Activated CD8-positive, alpha-beta memory T cell treated with anti-CD3 and anti-CD28 coated beads, Interleukin-2, amount 50 U/mL, for 24 hours (primary cell): Measurements from ENCODE around the gene C1QTNF7.
A peak's percentile ranks its signal among the peaks of the same experiment; 100 is the strongest.

Experiments
- DNase-seq: peaks from one replicate; pipeline ENCODE4 v3.0.0-alpha.2; 2020; ENCODE audit errors: extremely low read depth

Gene C1QTNF7, protein sequence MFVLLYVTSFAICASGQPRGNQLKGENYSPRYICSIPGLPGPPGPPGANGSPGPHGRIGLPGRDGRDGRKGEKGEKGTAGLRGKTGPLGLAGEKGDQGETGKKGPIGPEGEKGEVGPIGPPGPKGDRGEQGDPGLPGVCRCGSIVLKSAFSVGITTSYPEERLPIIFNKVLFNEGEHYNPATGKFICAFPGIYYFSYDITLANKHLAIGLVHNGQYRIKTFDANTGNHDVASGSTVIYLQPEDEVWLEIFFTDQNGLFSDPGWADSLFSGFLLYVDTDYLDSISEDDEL

DNA sequence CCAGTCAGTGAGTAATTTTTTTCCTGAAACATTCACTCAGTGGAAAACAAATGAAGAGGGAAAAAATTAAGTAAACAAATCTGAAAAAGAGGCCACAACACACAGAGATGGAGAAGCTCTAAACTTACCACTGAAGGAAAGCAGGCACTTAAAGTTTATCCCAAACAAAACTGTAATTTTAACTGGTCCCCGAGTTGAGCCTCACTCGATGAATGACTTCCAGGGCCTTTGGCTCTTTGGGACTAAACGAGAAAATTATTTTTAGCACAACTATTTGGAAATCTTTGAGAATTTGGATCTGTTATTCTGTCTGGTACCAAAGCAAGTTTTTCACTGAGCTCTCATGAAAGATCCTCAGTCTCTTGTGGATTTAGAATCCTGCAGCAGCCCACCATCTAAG lies at the start of gene C1QTNF7:
C1QTNF7 (plus strand) TSS at position 333 of the 400 bp plus-strand sequence. CDS start 7,711 bp downstream, outside the sequence.
- no peak for DNase-seq

DNA sequence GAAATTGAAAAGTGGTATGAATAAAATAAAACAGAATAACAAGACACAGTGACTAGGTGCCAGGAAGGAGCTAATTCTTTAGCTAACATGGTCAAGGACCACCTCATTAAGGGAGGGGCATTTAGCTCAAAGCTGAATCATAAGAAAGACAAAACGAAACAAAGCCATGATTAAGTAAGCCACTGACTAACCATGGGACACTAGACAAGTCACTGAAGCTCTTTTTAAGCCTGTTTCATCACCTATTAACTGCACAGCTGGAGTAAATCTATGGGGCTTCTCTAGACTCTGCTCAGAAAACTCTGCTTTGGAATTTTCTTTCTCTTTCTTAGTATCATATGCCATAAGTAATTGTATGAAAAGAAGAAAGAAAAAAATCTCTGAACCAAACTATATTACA lies 49.8 kb upstream of the C1QTNF7 start:
- no peak for DNase-seq

DNA sequence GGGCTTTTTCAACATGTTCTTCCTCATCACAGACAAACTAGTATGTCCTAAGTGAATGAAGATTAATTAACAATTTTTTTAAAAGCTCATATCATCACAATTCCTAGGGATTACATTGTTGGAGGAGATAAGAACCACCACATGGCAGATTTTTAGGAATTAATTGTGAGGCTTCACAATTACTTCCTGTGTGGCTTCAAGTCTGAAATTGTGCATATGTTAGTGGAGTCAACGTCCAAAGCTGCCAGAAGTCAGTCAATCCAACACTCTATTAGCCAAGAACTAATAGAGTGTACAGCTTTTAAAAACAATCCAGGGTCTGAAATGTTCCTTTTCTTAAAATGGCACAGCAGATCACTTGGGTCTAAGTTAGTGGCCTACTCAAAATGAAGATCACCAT lies 49.3 kb upstream of the C1QTNF7 start:
- DNase-seq: no peak

DNA sequence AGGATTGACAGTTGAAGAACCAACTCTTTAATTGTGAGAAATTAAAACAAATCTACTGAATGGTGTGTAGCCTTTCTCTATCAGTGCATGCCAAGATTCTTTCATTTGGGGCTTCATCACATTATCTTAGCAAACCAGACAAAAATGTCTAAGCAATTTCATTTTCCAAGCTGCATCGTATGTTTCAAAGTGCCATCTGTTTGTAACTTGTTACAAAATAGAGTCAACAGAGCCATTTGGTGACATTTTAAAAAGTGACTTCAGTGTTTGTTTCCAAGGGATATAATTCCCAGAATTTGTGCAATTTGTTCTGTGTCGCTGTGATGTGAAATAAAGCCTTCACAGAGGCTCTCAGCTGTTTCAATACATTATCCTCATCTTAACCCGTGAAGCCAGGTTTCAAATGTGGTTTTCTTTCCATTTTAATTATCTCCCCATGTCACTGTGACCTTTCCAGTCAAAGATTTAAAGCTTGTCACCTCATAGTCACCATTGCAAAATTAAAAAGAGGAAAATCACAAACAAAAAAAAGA lies 46.0 kb upstream of the C1QTNF7 start:
- no peak for DNase-seq

DNA sequence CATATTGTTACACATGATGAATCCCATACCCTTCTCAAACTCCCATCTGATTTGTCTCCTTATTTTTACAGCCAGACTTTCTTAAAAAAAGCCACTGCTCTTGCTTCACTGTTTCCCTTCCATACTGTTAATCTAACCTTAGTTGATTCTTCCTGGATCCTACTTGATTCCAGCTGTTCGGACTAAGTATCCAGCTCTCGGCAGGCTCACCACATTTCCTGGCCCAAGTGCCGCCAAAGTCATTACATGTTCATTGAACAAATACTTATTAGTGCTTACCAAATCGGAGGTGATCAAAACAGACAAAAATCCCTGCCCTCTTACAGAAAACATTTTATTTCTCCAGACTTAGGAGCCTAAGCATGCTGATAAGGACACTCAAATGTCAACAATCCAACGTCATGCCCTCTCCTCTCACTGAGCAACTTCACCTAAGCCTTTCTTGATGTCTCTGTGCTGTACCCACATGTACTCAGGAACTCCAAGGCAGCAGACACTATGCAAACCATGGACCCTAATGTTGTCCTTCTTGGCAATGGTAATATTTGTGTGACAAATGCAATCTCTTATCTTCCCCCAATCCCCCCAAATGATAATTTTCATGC lies 45.1 kb upstream of the C1QTNF7 start:
- DNase-seq: no peak

DNA sequence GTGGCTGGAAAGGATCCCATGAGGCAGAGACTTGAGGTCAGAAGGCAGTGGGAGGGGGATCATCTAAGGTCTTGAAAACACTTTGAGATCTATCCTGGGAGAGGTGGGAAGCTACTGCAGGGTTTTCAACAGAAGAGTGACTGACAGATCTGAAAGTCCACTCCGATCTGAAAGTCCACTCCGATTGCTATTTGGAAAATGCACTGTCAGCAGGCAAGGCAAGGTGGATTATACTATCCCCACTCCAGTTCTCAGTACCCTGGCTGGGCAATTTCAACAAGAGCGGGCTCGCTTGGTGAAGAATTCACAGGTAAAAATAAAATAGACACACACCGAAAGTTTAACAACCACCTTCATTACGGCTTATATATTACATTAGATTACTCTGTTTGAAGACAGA lies 42.3 kb upstream of the C1QTNF7 start:
- no peak for DNase-seq

DNA sequence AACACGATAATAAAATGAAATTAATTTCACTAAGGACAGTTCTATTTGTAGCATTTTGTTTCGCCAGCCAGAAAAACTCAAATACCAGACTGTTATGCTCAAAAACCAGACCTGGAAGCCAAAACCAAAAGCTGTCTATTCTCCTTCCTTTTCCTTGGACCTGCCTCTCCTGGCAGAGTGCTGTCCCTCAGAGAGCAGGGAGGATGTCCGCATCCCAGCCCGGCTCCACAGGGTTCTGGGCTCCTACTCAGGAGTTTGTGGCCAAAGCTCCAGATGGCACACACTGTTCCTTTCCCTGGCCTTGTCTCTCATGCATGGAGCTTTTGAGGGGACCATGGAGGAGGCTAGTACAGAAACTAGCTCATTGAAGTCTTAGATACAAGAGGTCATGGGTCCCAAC lies 41.9 kb upstream of the C1QTNF7 start:
- no peak for DNase-seq

DNA sequence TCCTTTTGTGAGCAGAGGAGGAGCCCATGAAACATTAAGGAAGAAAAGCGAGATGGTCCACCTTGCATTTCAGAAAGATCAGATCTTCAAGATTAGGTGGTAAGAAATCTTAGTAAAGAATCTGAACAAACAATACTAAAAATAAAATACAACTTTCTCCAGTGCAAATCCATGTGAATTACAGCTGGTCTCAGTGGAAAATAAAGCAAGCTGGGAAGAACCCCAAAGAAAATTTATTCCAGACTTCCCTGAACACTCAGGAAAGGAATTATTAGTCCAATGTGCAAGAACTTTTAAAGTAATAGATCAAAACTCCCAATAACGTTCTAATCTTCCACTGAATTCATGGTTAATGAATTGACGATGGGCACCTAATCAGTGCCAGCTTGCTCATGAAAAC lies 37.3 kb upstream of the C1QTNF7 start:
- no peak for DNase-seq

DNA sequence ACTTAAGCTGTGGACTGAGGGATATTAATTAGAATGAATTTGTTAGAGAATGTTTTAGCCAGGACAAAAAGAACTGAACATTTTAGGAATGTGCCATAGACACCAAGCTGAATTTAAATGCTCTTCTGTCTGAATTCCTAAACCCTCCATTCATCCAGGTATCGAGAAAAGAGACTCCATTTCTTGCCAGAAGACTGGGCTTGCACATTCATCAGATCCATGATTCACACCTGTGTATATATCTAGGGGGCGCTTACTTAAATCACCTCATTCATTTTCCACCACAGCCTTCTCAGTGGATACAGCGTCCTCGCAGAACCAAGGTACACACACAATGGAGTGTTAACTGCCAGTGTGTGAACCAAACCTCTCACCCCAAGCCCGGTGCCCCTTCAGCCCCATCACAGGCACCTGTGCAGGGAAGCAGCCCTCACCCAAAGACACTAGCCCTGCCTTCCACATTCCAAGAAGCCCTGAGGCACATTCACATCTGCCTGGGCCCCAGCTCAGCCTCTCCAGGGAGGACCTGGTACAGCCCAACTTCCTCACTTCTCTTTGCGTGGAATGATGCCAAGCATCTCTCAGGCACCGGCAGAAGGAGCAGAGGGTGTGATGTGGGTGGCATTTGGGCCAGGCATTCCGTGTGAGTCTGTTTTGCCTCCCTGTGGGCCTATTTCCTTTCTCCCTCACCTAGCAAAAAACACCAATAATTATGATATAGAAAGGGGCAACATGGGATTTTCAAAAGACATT lies 35.6 kb upstream of the C1QTNF7 start:
- DNase-seq: no peak

DNA sequence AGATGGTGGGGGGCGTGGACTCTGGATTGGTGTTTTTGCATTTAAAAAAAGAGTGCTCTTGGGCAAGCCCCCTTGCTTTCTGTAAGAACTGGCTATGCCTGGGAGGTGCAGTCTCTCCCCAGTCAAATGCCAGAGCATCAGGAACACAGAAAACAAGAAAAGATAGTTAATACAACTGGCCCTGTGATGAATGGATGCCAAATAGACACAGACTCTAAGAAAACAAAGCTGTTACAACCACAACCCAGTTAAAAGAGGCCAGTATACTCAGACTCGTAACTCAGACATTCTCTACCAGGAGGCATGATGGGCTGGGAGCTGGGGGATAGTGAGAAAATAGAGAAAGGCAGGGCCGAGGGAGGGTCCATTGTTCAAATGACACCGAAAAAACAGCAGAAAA lies 32.5 kb upstream of the C1QTNF7 start:
- DNase-seq: no peak

DNA sequence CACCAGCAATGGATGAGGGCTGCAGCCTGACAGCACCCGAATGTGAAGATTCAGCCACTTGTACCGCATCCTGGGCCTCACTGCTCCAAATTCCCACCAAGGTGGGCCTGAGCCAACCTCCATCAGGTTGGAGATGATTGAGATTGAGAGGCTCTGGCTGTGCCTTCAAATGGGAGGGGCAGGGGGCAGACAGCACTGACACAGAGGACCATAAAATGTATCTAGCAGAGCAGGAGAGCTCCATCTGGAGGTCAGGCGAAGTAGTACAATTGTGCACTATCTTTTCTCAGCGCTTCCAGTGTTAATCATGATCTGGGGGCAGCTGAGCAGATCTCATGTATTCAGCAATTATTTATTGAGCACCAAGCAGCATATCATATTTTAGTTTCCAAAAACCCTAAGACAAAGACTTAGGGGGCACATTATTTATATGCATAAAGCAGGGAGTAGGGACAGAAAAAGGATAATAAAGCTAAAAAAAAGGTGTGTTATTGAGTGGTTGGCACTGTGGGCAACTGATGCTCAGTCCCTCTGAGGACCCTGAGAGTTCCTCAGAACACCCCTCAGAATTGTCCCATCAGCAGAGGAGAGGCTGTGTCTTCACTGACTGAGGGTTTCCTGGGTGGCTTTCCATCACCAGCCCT lies 31.6 kb upstream of the C1QTNF7 start:
- DNase-seq: peak; percentile 7

DNA sequence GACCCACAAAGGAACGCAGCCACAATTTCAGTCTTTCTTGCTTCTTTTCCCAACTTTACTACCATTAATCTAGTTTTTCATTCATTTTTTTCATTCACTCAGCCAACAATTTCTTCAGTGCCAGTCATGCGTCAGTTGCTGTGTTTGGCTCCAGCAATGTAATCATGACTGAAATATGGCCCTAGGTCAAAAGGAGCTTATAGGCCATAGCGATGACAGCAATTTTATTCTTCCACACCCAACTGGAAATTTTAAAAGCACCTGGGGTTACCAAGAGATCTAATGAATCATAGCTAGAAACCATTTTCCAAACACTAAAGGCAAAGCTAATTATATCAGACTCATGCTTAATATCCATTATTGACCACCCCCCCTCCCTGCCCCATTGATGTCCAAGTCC lies 29.8 kb upstream of the C1QTNF7 start:
- DNase-seq: no peak

DNA sequence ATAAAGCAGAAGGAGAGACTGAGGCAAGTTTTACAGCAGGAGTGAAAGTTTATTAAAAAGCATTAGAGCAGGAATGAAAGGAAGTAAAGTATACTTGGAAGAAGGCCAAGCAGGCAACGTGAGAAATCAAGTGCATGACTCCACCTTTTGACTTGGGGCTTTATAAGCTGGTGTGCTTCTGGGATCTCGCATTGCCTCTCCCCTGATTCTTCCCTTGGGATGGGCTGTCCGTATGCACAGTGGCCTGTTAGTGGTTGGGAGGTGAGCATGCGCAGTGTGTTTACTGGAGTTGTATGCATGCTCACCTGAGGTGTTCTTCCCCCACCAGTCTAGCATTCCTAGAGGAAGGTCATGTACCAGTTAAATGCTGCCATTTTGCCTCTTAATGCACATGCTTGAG lies 29.1 kb upstream of the C1QTNF7 start:
- no peak for DNase-seq

DNA sequence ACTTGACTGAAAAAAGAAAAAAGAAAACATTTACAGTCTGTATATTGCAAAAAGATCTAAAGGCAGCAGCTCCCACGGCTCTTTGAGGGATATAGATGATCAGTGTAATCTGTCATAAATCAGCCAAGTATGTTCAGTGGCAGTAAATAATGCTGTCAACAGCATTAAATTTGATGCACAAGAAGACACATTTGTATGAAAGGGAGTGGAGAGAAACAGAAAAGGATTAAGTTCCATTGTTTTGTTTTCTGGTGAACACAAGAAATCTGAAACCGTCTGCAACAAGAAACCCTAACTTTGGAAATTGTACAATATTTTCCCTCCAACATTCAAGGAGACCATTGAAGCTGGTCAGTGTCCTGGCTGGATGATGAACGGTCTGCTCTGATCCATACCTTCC lies 27.6 kb upstream of the C1QTNF7 start:
- no peak for DNase-seq

DNA sequence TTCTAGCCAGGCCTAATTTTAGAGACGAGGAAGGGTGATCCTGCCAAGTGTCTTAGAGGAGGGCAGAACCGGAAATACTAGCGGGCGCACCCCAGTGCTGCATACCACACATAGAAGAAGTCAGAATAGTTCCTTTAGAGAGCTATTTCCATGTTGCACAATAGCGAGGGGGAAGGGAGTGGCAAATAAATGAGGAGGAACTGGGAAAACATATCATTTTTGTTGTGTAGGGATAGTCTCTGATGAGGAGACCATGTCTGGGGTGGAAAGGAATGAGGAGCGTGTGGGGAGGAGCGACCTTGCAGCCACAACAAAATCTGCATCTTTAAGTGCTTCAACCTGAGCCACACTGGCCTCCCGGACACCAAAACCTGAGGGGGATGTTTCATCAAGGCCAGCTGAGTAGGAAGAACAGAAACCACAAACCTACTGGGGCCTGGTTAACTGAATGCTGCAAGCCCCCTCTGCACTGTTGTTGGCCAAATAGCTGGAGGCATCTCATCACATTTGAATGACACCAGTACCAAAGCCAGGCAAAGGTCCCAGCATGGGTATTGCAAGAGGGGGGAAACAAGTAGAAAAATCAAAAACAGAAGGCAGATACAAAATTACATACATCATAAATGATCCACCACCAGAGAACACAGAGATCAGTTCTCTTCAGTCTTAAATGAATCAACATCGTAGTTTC lies 26.7 kb upstream of the C1QTNF7 start:
- no peak for DNase-seq

DNA sequence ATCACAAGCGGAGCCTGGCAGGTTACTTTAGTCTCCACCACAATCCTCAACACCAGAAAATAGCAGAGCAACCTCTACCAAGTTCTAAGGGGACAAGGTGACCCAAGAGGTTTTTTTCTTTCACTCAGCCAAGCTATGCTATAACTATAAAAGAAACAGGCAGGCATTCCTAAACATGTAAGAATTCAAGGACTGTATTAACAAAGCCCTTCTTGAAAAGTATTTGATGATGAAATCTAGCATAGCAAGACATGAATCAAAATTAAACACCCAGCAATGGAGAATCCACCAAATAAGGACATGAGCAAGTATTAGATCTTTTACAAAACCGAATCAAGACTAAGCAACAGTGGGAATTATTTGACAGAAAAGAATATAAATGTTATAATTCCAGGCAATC lies 25.7 kb upstream of the C1QTNF7 start:
- DNase-seq: no peak

DNA sequence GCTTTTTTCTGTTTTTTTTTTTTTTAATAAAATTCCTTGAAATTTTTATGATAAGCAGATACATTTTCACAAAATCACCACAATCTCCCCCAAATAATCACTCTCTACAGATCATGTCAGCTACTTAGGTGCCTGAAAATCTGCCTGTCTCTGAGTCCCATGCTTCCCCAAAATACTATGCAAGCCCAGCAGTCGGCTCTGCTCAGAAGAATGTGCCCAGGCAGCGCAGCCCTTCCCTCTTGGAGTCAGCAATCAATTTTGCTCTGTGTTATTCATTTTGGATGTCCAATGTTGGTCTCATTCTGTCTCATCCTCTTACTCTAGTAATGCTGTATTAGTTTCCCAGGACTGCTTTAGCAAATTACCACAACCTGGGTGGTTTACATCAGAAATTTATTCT lies 24.9 kb upstream of the C1QTNF7 start:
- no peak for DNase-seq

DNA sequence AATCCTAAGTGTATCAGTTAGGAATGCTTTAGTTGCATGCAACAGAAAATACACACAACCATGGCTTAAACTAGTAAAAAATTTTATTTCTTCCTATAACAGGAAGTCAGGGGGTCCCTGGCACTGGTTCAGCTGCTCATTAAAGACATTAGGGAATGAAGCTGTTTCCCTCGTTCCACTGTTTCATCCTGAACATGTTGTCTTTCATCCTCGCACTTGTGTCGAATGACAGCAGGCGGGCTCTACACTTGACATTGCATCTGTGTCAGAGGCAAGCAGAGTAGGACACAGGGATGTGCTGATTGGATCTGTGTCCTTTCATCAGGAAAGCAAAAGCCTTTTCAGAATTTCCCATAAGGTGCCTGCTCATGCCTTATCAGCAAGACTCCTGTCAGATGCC lies 22.8 kb upstream of the C1QTNF7 start:
- DNase-seq: no peak

DNA sequence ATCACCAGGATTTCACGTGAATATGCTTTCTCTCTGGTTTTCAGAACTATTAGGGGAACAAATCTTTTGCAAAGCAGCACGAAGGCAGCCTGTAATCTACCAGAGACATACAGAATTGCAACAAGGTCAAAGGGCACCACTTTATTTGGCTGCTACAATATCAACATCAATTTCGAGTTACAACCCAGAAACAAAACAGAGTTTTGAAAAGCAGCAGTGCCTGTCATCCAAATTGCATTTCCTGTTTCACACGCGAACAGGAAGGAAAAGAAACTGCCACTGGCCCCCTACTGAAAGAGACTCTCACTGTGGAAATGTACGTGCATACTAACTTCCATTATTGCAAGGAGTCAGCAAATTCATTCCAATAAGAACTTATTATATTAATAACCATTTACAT lies 17.1 kb upstream of the C1QTNF7 start:
- no peak for DNase-seq

DNA sequence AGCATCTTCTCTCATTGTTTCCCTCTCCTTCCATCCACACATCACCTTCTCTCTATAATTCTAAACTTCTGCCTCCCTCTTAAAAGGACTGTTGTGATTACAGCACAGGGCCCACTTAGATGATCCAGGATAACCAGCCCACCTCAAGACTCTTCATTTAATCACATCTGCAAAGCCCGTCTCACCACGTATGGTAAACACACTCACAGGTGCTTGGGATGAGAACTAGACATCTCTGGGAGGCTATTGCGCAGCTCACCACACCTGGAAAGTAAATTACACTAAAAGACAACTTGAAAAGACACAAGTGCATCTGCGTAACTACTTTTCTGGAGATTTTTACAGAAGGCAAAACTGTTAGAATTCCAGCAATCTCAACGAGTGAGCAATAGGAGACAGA lies 15.4 kb upstream of the C1QTNF7 start:
- DNase-seq: no peak

DNA sequence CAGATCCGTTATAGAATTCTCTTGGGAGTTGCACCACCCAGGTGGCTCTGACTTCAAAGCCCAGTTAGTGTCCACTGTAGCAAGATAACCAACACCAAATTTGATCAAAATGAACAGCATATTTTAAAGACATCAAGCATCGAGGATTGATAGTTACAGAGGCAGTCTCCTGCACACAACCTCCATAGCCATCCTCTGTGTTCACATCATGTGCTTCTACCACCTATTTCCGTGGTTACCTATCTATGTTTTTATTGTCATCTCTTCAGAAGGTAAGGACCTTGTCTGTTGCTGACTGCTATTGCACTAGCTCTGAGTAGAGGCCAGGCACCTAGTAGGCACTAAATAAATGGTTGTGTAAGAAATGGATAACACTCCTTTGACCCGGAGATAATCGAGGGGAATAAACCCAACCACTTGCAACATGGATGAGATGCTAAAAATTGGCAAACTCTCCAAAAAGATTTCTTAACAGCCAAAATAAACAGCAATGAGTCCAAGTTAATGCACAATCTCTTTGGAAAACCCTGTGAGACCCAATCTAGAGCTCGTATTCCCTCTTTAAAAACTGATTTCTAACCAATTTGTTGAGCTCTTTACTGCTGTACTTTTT lies 14.7 kb upstream of the C1QTNF7 start:
- DNase-seq: no peak
